GM23338 (cell line): ENCODE measurements around the gene TICRR. TPM values are rescaled to one million over a fixed set of nuclear protein-coding genes. Genes with fewer than 3 reads are reported as not detected.

Experiments
- ATAC-seq: fragments of 200-7000 bp; cut with Tn5 transposase; 3 replicates; pipeline ENCODE4 v1.9.1; 2020
- DNase-seq: peaks from one replicate; pipeline ENCODE4 v3.0.0-alpha.2; 2015; ENCODE audit warnings: low spot score
- H2AFZ ChIP-seq: fragments of 200-600 bp; sonication (generic); 2 replicates; pipeline ENCODE4 v1.8.0; 2016; ENCODE audit warnings: antibody characterized with exemption, mild to moderate bottlenecking, moderate library complexity
- H3F3A ChIP-seq: fragments of 200-600 bp; sonication (generic); replicated peaks from 2 replicates; pipeline ENCODE4 v1.8.0; 2017; ENCODE audit warnings: antibody characterized with exemption, mixed run types, low read depth
- H3K27ac ChIP-seq: fragments of 200-600 bp; sonication (generic); 2 replicates; pipeline ENCODE4 v1.6.1; 2016; ENCODE audit warnings: low read depth
- H3K27me3 ChIP-seq: fragments of 200-600 bp; sonication (generic); 2 replicates; pipeline ENCODE4 v1.8.0; 2016; ENCODE audit warnings: mild to moderate bottlenecking, mixed run types, moderate library complexity; ENCODE audit not compliant: insufficient read depth
- H3K36me3 ChIP-seq: fragments of 200-600 bp; sonication (generic); 2 replicates; pipeline ENCODE4 v1.8.0; 2016; ENCODE audit warnings: mild to moderate bottlenecking; ENCODE audit not compliant: insufficient read depth
- H3K4me1 ChIP-seq: fragments of 200-600 bp; sonication (generic); 2 replicates; pipeline ENCODE4 v1.8.0; 2016; ENCODE audit warnings: mild to moderate bottlenecking, moderate library complexity; ENCODE audit not compliant: insufficient read depth
- H3K4me2 ChIP-seq: fragments of 200-600 bp; sonication (generic); 2 replicates; pipeline ENCODE4 v1.7.1; 2017; ENCODE audit warnings: mixed run types
- H3K4me3 ChIP-seq: fragments of 200-600 bp; sonication (generic); 2 replicates; pipeline ENCODE4 v1.6.1; 2016; ENCODE audit warnings: mixed run types
- H3K79me2 ChIP-seq: fragments of 200-600 bp; sonication (generic); replicated peaks from 2 replicates; pipeline ENCODE4 v1.8.0; 2017; ENCODE audit warnings: mild to moderate bottlenecking; ENCODE audit not compliant: insufficient read depth
- H3K9me2 ChIP-seq: fragments of 200-600 bp; sonication (generic); 2 replicates; pipeline ENCODE4 v1.8.0; 2017; ENCODE audit not compliant: insufficient read depth
- H4K20me1 ChIP-seq: fragments of 200-600 bp; sonication (generic); replicated peaks from 2 replicates; pipeline ENCODE4 v1.8.0; 2017; ENCODE audit warnings: mild to moderate bottlenecking; ENCODE audit not compliant: insufficient read depth
- H3K27ac Mint-ChIP-seq: 2 replicates; pipeline ENCODE4 v1.8.0; 2020; ENCODE audit warnings: inconsistent platforms, mild to moderate bottlenecking, moderate library complexity, mixed read lengths
- H3K27me3 Mint-ChIP-seq: 3 replicates; pipeline ENCODE4 v1.8.0; 2022; ENCODE audit warnings: low read depth, mild to moderate bottlenecking, moderate library complexity, mixed read lengths, inconsistent platforms; ENCODE audit not compliant: insufficient read depth, poor library complexity
- H3K36me3 Mint-ChIP-seq: 3 replicates; pipeline ENCODE4 v1.8.0; 2021; ENCODE audit warnings: low read depth, mild to moderate bottlenecking, inconsistent platforms, moderate library complexity, mixed read lengths
- H3K4me1 Mint-ChIP-seq: 3 replicates; pipeline ENCODE4 v1.8.0; 2020; ENCODE audit warnings: mild to moderate bottlenecking, inconsistent platforms, mixed read lengths
- H3K4me3 Mint-ChIP-seq: 3 replicates; pipeline ENCODE4 v1.8.0; 2021; ENCODE audit warnings: moderate library complexity, mild to moderate bottlenecking, inconsistent platforms, mixed read lengths
- H3K9me3 Mint-ChIP-seq: 3 replicates; pipeline ENCODE4 v1.8.0; 2020; ENCODE audit warnings: moderate library complexity, mild to moderate bottlenecking, inconsistent platforms, mixed read lengths
- CREB1 ChIP-seq: fragments of 250-450 bp; sonication (Bioruptor Pico); IDR thresholded peaks from 2 replicates; pipeline ENCODE4 v1.5.0; 2020; ENCODE audit warnings: low read depth, mild to moderate bottlenecking, moderate library complexity
- CTCF ChIP-seq, 2 experiments: fragments of 200-600 bp in 1 of 2; sonication (generic) in 1 of 2; conservative IDR thresholded peaks; 2 replicates each; pipeline versions ENCODE4 v1.5.1 to v1.6.1; 2016 to 2017; ENCODE audit warnings: antibody characterized with exemption in 2 of 2, low read depth in 2 of 2, mild to moderate bottlenecking in 2 of 2, moderate library complexity in 1 of 2
- EZH2 ChIP-seq: fragments of 200-600 bp; sonication (generic); IDR thresholded peaks from one replicate; pipeline ENCODE4 v1.8.0; 2017; ENCODE audit warnings: antibody characterized with exemption, mild to moderate bottlenecking, low read depth; ENCODE audit not compliant: unreplicated experiment
- EZH2phosphoT487 ChIP-seq: fragments of 200-600 bp; sonication (generic); IDR thresholded peaks from one replicate; pipeline ENCODE4 v1.8.1; 2018; ENCODE audit warnings: antibody characterized with exemption; ENCODE audit not compliant: unreplicated experiment
- NANOG ChIP-seq: IDR thresholded peaks from 2 replicates; pipeline ENCODE4 v1.6.1; 2016; ENCODE audit warnings: antibody characterized with exemption, borderline replicate concordance
- POLR2AphosphoS5 ChIP-seq: IDR thresholded peaks from 2 replicates; pipeline ENCODE4 v1.6.1; 2016; ENCODE audit warnings: antibody characterized with exemption, low read depth
- STAT1 ChIP-seq: IDR thresholded peaks from one replicate; pipeline ENCODE4 v1.6.1; 2016; ENCODE audit warnings: antibody characterized with exemption; ENCODE audit not compliant: unreplicated experiment
- ZNF331 ChIP-seq: fragments of 250-450 bp; sonication (Bioruptor Pico); IDR thresholded peaks from 2 replicates; pipeline ENCODE4 v1.5.0; 2020; ENCODE audit warnings: low read depth, mild to moderate bottlenecking, moderate library complexity
- ZNF462 ChIP-seq: fragments of 250-450 bp; sonication (Bioruptor Pico); IDR thresholded peaks from 2 replicates; pipeline ENCODE4 v1.5.0; 2020; ENCODE audit warnings: mild to moderate bottlenecking, moderate library complexity
- polyA plus RNA-seq: library from polyadenylated mRNA; unstranded; fragments of >200 nt; fragmentation: Nextera tagmentation; extraction: Ambion mirVana; gene quantifications from 2 replicates; pipeline ENCODE4 v1.2.1, GENCODE V29; 2016
- total RNA-seq: library from RNA; depleted of rRNA; stranded (reverse); fragments of >200 nt; shearing (Covaris generic); gene quantifications from 2 replicates; pipeline ENCODE4 v1.2.3, GENCODE V29; 2014
- TF ChIP-seq, protein P1 (sequence below): IDR thresholded peaks from 2 replicates; pipeline ENCODE4 v1.6.1; 2016; ENCODE audit warnings: antibody characterized with exemption

The TICRR gene
- total and polyA plus RNA-seq, 2 experiments from 2014 or later, result 11.2 to 42.3 TPM

- TF ChIP-seq, protein P1, sequence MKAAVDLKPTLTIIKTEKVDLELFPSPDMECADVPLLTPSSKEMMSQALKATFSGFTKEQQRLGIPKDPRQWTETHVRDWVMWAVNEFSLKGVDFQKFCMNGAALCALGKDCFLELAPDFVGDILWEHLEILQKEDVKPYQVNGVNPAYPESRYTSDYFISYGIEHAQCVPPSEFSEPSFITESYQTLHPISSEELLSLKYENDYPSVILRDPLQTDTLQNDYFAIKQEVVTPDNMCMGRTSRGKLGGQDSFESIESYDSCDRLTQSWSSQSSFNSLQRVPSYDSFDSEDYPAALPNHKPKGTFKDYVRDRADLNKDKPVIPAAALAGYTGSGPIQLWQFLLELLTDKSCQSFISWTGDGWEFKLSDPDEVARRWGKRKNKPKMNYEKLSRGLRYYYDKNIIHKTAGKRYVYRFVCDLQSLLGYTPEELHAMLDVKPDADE, result no peak
- no peak for TF ChIP-seq CTCF (conservative IDR thresholded peaks at IDR 0.05; ENCODE audit: low read depth in 2 of 2)
These were observed 56.0 kb downstream of the TICRR start (continued) for GRCh38 chr15:89630974-89631901.

DNA sequence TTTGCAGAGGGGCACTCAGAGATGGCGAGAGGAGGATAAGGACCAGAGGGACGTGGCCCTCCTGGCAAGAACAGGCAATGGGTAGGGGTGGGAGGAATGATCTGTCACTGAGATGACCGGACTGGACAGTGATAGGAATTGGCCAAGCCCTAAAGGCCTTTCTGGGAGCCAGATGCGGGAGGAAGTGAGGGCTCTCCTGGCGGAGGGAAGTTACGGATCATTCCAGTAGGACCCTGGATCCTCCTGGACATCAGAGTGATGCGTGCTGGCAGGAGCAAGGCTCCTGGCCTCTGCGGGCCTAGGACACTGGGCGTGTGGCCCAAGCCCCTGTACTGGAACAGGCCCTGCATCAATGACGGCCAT, 56.6 kb downstream of the TICRR start:
- peaks cover 90% of the 10 kb centered on the region for H3K36me3 Mint-ChIP-seq
- no peak for DNase-seq
- H3K27me3 Mint-ChIP-seq, result peaks cover 36% of the 10 kb centered on the region
- Histone ChIP-seq H3K79me2 (0 out of 2 replicates have a peak, but pooled peaks cover 4% of the 10 kb centered on the region), H3K36me3 (peaks cover 43% of the 10 kb centered on the region), H3F3A (peaks cover 3% of the 10 kb centered on the region; the same call in 1 of the 2 replicates), H3K4me3 (no peak overlapping the region), H3K27ac (no peak overlapping the region), H3K4me1 (no peaks in the 10 kb centered on the region), H3K9me2 (no peaks in the 10 kb centered on the region), H4K20me1 (peaks cover 4% of the 10 kb centered on the region; the same call in 1 of the 2 replicates), H2AFZ (no peak overlapping the region), H3K27me3 (no peaks in the 10 kb centered on the region), H3K4me2 (no peak overlapping the region)
- no peaks in the 10 kb centered on the region for H3K4me1 Mint-ChIP-seq
- no peak overlapping the region for H3K4me3 Mint-ChIP-seq
- ATAC-seq, result no peak; the same call in 2 of the 3 replicates
- H3K27ac Mint-ChIP-seq, result no peak overlapping the region
- H3K9me3 Mint-ChIP-seq, result peaks cover 57% of the 10 kb centered on the region
- no peak for TF ChIP-seq ZNF462 (CRISPR knock-in tag)
- no peak for TF ChIP-seq EZH2
- TF ChIP-seq, protein P1, result no peak
- TF ChIP-seq ZNF331 (CRISPR knock-in tag), result no peak
- TF ChIP-seq CREB1 (CRISPR knock-in tag), result no peak
- no peak for TF ChIP-seq STAT1
- no peak for TF ChIP-seq EZH2phosphoT487
- TF ChIP-seq CTCF (conservative IDR thresholded peaks at IDR 0.05; ENCODE audit: low read depth in 2 of 2), result no peak
- no peak; the same call in 1 of the 2 replicates for TF ChIP-seq POLR2AphosphoS5
- TF ChIP-seq NANOG, result no peak
